ENCODE results near the gene MCMBP.
A peak's percentile ranks its signal among the peaks of the same experiment; 100 is the strongest.

The MCMBP gene

DNA sequence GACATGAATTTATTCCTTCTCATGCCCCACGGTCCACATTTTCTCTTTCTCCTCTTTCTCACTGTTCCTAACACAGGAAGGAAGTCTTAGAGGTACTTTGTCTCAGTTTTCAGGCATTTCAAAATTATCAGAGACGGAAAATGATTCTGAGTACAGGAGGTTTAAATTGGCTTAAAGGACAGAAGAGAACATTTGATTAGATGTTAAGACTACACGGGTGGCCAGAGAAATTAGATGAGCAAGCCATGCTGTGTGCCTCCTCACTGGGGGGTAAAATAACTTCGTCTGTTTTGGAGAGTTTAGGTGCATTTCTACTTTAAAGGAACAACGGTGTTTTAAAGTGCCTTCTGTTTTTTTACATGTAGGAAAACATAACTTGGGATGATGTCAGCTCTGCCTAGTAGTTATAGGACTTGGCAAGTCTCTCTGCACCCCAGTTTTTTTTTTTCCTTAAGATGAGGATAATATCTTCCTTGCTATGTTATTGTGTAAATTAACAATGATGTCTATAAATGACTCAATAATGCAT lies 66.9 kb downstream of the MCMBP start:
- H3K4me1 ChIP-seq (ENCODE audit: control insufficient read depth, insufficient read depth, low read length) = no peaks in the 10 kb centered on the region
- ChIA-PET POLR2A (no interaction called here), CTCF (interaction anchor here (1.3 kb wide), 1 partner anchor 55 kb away, joined by 4 read pairs; no protein-coding TSS in a partner anchor)
- no peak overlapping the region for H3K27ac ChIP-seq (ENCODE audit: extremely low read depth, low read depth, low read length)
- H3K36me3 ChIP-seq (ENCODE audit: control insufficient read depth in 2 of 2, insufficient read depth in 1 of 2, low read length in 2 of 2) = peaks cover 8 to 17% of the 10 kb centered on the region in 2 experiments
- H3K4me3 ChIP-seq (ENCODE audit: low read depth, low read length) = no peak overlapping the region
- H3K9me3 ChIP-seq (ENCODE audit: control insufficient read depth, insufficient read depth, low read depth, low read length) = no peaks in the 10 kb centered on the region
- no peak for TF ChIP-seq ZNF140 (tag by site-specific recombination; IDR thresholded peaks at IDR 0.05)
- no peak for TF ChIP-seq ZNF391 (tag by site-specific recombination; IDR thresholded peaks at IDR 0.05; ENCODE audit: borderline replicate concordance, low read depth)
- TF ChIP-seq KLF8 (tag by site-specific recombination; IDR thresholded peaks at IDR 0.05) = no peak
- TF ChIP-seq KLF10 (tag by site-specific recombination; IDR thresholded peaks at IDR 0.05) = no peak
- TF ChIP-seq IKZF3 (tag by site-specific recombination; IDR thresholded peaks at IDR 0.05) = no peak
- no peak for TF ChIP-seq ZNF239 (tag by site-specific recombination; IDR thresholded peaks at IDR 0.05)
- TF ChIP-seq, protein P1, sequence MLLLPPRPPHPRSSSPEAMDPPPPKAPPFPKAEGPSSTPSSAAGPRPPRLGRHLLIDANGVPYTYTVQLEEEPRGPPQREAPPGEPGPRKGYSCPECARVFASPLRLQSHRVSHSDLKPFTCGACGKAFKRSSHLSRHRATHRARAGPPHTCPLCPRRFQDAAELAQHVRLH (tag by site-specific recombination; IDR thresholded peaks at IDR 0.05) = no peak
- peak; percentile 65 for TF ChIP-seq GLIS1 (tag by site-specific recombination; IDR thresholded peaks at IDR 0.05)
- TF ChIP-seq ZNF311 (tag by site-specific recombination; IDR thresholded peaks at IDR 0.05; ENCODE audit: borderline replicate concordance) = no peak
- TF ChIP-seq ZNF677 (tag by site-specific recombination; IDR thresholded peaks at IDR 0.05) = no peak
- TF ChIP-seq, protein P2, sequence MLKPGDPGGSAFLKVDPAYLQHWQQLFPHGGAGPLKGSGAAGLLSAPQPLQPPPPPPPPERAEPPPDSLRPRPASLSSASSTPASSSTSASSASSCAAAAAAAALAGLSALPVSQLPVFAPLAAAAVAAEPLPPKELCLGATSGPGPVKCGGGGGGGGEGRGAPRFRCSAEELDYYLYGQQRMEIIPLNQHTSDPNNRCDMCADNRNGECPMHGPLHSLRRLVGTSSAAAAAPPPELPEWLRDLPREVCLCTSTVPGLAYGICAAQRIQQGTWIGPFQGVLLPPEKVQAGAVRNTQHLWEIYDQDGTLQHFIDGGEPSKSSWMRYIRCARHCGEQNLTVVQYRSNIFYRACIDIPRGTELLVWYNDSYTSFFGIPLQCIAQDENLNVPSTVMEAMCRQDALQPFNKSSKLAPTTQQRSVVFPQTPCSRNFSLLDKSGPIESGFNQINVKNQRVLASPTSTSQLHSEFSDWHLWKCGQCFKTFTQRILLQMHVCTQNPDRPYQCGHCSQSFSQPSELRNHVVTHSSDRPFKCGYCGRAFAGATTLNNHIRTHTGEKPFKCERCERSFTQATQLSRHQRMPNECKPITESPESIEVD (tag by site-specific recombination; IDR thresholded peaks at IDR 0.05) = peak; percentile 31; the same call in 1 of the 2 replicates

DNA sequence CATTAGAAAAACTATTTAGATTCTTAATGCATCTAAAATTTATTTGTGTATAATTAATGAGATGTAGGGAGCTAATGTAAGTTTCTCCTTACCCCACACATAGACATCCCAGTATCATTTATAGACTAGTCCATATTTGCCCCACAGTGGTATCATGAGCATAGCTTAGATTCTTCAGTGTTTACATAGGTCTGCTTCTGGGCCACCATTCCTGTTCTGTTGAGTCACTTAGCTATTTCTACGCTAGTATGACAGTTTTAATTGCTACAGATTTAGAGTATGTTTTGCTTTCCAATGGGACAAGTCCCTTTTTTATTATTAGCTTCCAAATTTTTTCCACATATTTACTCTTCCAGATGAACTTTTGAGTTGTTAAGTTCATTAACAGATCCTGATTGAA lies 69.4 kb downstream of the MCMBP start:
- Histone ChIP-seq H3K4me1 (ENCODE audit: control insufficient read depth, insufficient read depth, low read length) (no peaks in the 10 kb centered on the region; the same call in 1 of the 2 replicates), H3K27ac (ENCODE audit: extremely low read depth, low read depth, low read length) (no peak overlapping the region), H3K36me3 (ENCODE audit: control insufficient read depth in 2 of 2, insufficient read depth in 1 of 2, low read length in 2 of 2) (peaks cover 8 to 17% of the 10 kb centered on the region in 2 experiments), H3K9me3 (ENCODE audit: control insufficient read depth, insufficient read depth, low read depth, low read length) (no peaks in the 10 kb centered on the region), H3K4me3 (ENCODE audit: low read depth, low read length) (no peak overlapping the region)
- ChIA-PET CTCF (interaction anchor here (0.6 to 1.1 kb wide), 3 partner anchors 42 to 1009 kb away, joined by 3 read pairs; no protein-coding TSS in a partner anchor), POLR2A (no interaction called here)
- TF ChIP-seq ZNF530 (tag by site-specific recombination; IDR thresholded peaks at IDR 0.05; ENCODE audit: low read depth) = no peak
- TF ChIP-seq, protein P3, sequence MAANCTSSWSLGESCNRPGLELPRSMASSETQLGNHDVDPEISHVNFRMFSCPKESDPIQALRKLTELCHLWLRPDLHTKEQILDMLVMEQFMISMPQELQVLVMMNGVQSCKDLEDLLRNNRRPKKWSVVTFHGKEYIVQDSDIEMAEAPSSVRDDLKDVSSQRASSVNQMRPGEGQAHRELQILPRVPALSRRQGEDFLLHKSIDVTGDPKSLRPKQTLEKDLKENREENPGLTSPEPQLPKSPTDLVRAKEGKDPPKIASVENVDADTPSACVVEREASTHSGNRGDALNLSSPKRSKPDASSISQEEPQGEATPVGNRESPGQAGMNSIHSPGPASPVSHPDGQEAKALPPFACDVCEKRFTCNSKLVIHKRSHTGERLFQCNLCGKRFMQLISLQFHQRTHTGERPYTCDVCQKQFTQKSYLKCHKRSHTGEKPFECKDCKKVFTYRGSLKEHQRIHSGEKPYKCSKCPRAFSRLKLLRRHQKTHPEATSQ (tag by site-specific recombination; IDR thresholded peaks at IDR 0.05) = no peak
- TF ChIP-seq, protein P4, sequence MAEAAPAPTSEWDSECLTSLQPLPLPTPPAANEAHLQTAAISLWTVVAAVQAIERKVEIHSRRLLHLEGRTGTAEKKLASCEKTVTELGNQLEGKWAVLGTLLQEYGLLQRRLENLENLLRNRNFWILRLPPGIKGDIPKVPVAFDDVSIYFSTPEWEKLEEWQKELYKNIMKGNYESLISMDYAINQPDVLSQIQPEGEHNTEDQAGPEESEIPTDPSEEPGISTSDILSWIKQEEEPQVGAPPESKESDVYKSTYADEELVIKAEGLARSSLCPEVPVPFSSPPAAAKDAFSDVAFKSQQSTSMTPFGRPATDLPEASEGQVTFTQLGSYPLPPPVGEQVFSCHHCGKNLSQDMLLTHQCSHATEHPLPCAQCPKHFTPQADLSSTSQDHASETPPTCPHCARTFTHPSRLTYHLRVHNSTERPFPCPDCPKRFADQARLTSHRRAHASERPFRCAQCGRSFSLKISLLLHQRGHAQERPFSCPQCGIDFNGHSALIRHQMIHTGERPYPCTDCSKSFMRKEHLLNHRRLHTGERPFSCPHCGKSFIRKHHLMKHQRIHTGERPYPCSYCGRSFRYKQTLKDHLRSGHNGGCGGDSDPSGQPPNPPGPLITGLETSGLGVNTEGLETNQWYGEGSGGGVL (tag by site-specific recombination; IDR thresholded peaks at IDR 0.05) = no peak
- no peak for TF ChIP-seq ZNF157 (tag by site-specific recombination; IDR thresholded peaks at IDR 0.05)
- TF ChIP-seq KLF1 (tag by site-specific recombination; IDR thresholded peaks at IDR 0.05) = no peak
- TF ChIP-seq, protein P2 (tag by site-specific recombination; IDR thresholded peaks at IDR 0.05) = no peak
- no peak for TF ChIP-seq ZNF596 (tag by site-specific recombination; IDR thresholded peaks at IDR 0.05)
- no peak for TF ChIP-seq KLF9 (tag by site-specific recombination; IDR thresholded peaks at IDR 0.05; ENCODE audit: low read depth)
- TF ChIP-seq ZNF785 (tag by site-specific recombination; IDR thresholded peaks at IDR 0.05) = no peak
- TF ChIP-seq, protein P5, sequence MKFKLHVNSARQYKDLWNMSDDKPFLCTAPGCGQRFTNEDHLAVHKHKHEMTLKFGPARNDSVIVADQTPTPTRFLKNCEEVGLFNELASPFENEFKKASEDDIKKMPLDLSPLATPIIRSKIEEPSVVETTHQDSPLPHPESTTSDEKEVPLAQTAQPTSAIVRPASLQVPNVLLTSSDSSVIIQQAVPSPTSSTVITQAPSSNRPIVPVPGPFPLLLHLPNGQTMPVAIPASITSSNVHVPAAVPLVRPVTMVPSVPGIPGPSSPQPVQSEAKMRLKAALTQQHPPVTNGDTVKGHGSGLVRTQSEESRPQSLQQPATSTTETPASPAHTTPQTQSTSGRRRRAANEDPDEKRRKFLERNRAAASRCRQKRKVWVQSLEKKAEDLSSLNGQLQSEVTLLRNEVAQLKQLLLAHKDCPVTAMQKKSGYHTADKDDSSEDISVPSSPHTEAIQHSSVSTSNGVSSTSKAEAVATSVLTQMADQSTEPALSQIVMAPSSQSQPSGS (tag by site-specific recombination; IDR thresholded peaks at IDR 0.05; ENCODE audit: low read depth) = no peak
- TF ChIP-seq ZSCAN16 (tag by site-specific recombination; IDR thresholded peaks at IDR 0.05) = no peak
- TF ChIP-seq ZNF510 (tag by site-specific recombination; IDR thresholded peaks at IDR 0.05; ENCODE audit: insufficient replicate concordance) = no peak
- TF ChIP-seq MYNN (tag by site-specific recombination; IDR thresholded peaks at IDR 0.05; ENCODE audit: borderline replicate concordance) = no peak
- TF ChIP-seq ZNF670 (tag by site-specific recombination; IDR thresholded peaks at IDR 0.05; ENCODE audit: low read depth) = no peak

All from HEK293 (cell line).